ENCODE results near the gene SLAMF9.
A peak's percentile ranks its signal among the peaks of the same experiment; 100 is the strongest.

Gene SLAMF9

GRCh38 chr1:159949123-159949522 is 4.9 kb downstream of the SLAMF9 start:
- Histone ChIP-seq H3K9me3 (ENCODE audit: control insufficient read depth, low read length) (no peaks in the 10 kb centered on the region), H3K36me3 (ENCODE audit: control insufficient read depth, insufficient read depth, low read length) (no peaks in the 10 kb centered on the region), H3K27me3 (ENCODE audit: control insufficient read depth, insufficient read depth, low read length, poor library complexity, severe bottlenecking) (no peaks in the 10 kb centered on the region), H3K4me3 (ENCODE audit: insufficient read depth, low read depth, low read length) (no peak overlapping the region), H3K27ac (ENCODE audit: insufficient read depth, low read depth, low read length, poor library complexity, severe bottlenecking) (no peak overlapping the region), H3K4me1 (ENCODE audit: control insufficient read depth, insufficient read depth, low read length) (peaks cover 17% of the 10 kb centered on the region)
- WGBS, 2 experiments: 93% methylated on average over 6 of the region's 6 CpGs

- no peaks in the 10 kb centered on the region for H3K9me3 ChIP-seq (ENCODE audit: control insufficient read depth, low read length)
- H3K4me1 ChIP-seq (ENCODE audit: control insufficient read depth, insufficient read depth, low read length): peaks cover 25% of the 10 kb centered on the region
- H3K36me3 ChIP-seq (ENCODE audit: control insufficient read depth, insufficient read depth, low read length): no peaks in the 10 kb centered on the region
- no peak overlapping the region for H3K27ac ChIP-seq (ENCODE audit: insufficient read depth, low read depth, low read length, poor library complexity, severe bottlenecking)
- WGBS, 2 experiments: 76 to 81% methylated on average over 1 of the region's 1 CpG
- H3K4me3 ChIP-seq (ENCODE audit: insufficient read depth, low read depth, low read length): no peak overlapping the region
- no peaks in the 10 kb centered on the region for H3K27me3 ChIP-seq (ENCODE audit: control insufficient read depth, insufficient read depth, low read length, poor library complexity, severe bottlenecking)
Observed at GRCh38 chr1:159947942-159948341, 6.1 kb downstream of the SLAMF9 start.

- no peaks in the 10 kb centered on the region for H3K9me3 ChIP-seq (ENCODE audit: control insufficient read depth, low read length)
- no peak overlapping the region for H3K27ac ChIP-seq (ENCODE audit: insufficient read depth, low read depth, low read length, poor library complexity, severe bottlenecking)
- no peaks in the 10 kb centered on the region for H3K27me3 ChIP-seq (ENCODE audit: control insufficient read depth, insufficient read depth, low read length, poor library complexity, severe bottlenecking)
- peaks cover 39% of the 10 kb centered on the region for H3K4me1 ChIP-seq (ENCODE audit: control insufficient read depth, insufficient read depth, low read length)
- peak overlapping the region; percentile 53 for H3K4me3 ChIP-seq (ENCODE audit: insufficient read depth, low read depth, low read length)
- no peaks in the 10 kb centered on the region for H3K36me3 ChIP-seq (ENCODE audit: control insufficient read depth, insufficient read depth, low read length)
- 54 to 58% methylated on average over 9 of the region's 9 CpGs for WGBS, 2 experiments
Observed at GRCh38 chr1:159946242-159947187, 7.5 kb downstream of the SLAMF9 start.

GRCh38 chr1:159945483-159946241 is 8.4 kb downstream of the SLAMF9 start, which contains the start of gene IGSF9:
Gene IGSF9, minus strand, starts transcription at chr1:159945613. Its CDS starts 2,159 bp downstream, at chr1:159943454.
- no peaks in the 10 kb centered on the region for H3K9me3 ChIP-seq (ENCODE audit: control insufficient read depth, low read length)
- H3K36me3 ChIP-seq (ENCODE audit: control insufficient read depth, insufficient read depth, low read length): no peaks in the 10 kb centered on the region
- H3K27me3 ChIP-seq (ENCODE audit: control insufficient read depth, insufficient read depth, low read length, poor library complexity, severe bottlenecking): no peaks in the 10 kb centered on the region
- H3K4me1 ChIP-seq (ENCODE audit: control insufficient read depth, insufficient read depth, low read length): peaks cover 48% of the 10 kb centered on the region
- H3K27ac ChIP-seq (ENCODE audit: insufficient read depth, low read depth, low read length, poor library complexity, severe bottlenecking): no peak within 1 kb of the TSS
- WGBS, 2 experiments: 1% methylated on average over 58 of the region's 58 CpGs
- H3K4me3 ChIP-seq (ENCODE audit: insufficient read depth, low read depth, low read length): peak within 1 kb of the TSS; percentile 53

- Histone ChIP-seq H3K27ac (ENCODE audit: insufficient read depth, low read depth, low read length, poor library complexity, severe bottlenecking) (no peak overlapping the region), H3K36me3 (ENCODE audit: control insufficient read depth, insufficient read depth, low read length) (peaks cover 3% of the 10 kb centered on the region), H3K9me3 (ENCODE audit: control insufficient read depth, low read length) (no peaks in the 10 kb centered on the region), H3K4me3 (ENCODE audit: insufficient read depth, low read depth, low read length) (peak overlapping the region; percentile 53), H3K4me1 (ENCODE audit: control insufficient read depth, insufficient read depth, low read length) (peaks cover 53% of the 10 kb centered on the region), H3K27me3 (ENCODE audit: control insufficient read depth, insufficient read depth, low read length, poor library complexity, severe bottlenecking) (no peaks in the 10 kb centered on the region)
- WGBS, 2 experiments: 18% methylated on average over 11 of the region's 11 CpGs
Observed at GRCh38 chr1:159944623-159945455, 9.2 kb downstream of the SLAMF9 start.

GRCh38 chr1:159943908-159944622 is 10.0 kb downstream of the SLAMF9 start:
- 89 to 95% methylated on average over 9 of the region's 9 CpGs for WGBS, 2 experiments
- H3K4me3 ChIP-seq (ENCODE audit: insufficient read depth, low read depth, low read length): peak overlapping the region; percentile 53

GRCh38 chr1:159943278-159943640 is 10.8 kb downstream of the SLAMF9 start:
- WGBS, 2 experiments: 75 to 77% methylated on average over 5 of the region's 5 CpGs
- peaks cover 55% of the 10 kb centered on the region for H3K4me1 ChIP-seq (ENCODE audit: control insufficient read depth, insufficient read depth, low read length)
- H3K27ac ChIP-seq (ENCODE audit: insufficient read depth, low read depth, low read length, poor library complexity, severe bottlenecking): no peak overlapping the region
- H3K27me3 ChIP-seq (ENCODE audit: control insufficient read depth, insufficient read depth, low read length, poor library complexity, severe bottlenecking): no peaks in the 10 kb centered on the region
- H3K4me3 ChIP-seq (ENCODE audit: insufficient read depth, low read depth, low read length): no peak overlapping the region
- peaks cover 3% of the 10 kb centered on the region for H3K36me3 ChIP-seq (ENCODE audit: control insufficient read depth, insufficient read depth, low read length)
- H3K9me3 ChIP-seq (ENCODE audit: control insufficient read depth, low read length): no peaks in the 10 kb centered on the region

More at GRCh38 chr1:159943908-159944622, 10.0 kb downstream of the SLAMF9 start:
- no peaks in the 10 kb centered on the region for H3K9me3 ChIP-seq (ENCODE audit: control insufficient read depth, low read length)
- no peaks in the 10 kb centered on the region for H3K27me3 ChIP-seq (ENCODE audit: control insufficient read depth, insufficient read depth, low read length, poor library complexity, severe bottlenecking)
- H3K36me3 ChIP-seq (ENCODE audit: control insufficient read depth, insufficient read depth, low read length): peaks cover 3% of the 10 kb centered on the region
- H3K27ac ChIP-seq (ENCODE audit: insufficient read depth, low read depth, low read length, poor library complexity, severe bottlenecking): no peak overlapping the region
- peaks cover 51% of the 10 kb centered on the region for H3K4me1 ChIP-seq (ENCODE audit: control insufficient read depth, insufficient read depth, low read length)

- Histone ChIP-seq H3K4me1 (ENCODE audit: control insufficient read depth, insufficient read depth, low read length) (peaks cover 59% of the 10 kb centered on the region), H3K36me3 (ENCODE audit: control insufficient read depth, insufficient read depth, low read length) (peaks cover 3% of the 10 kb centered on the region), H3K4me3 (ENCODE audit: insufficient read depth, low read depth, low read length) (no peak overlapping the region), H3K27ac (ENCODE audit: insufficient read depth, low read depth, low read length, poor library complexity, severe bottlenecking) (no peak overlapping the region), H3K27me3 (ENCODE audit: control insufficient read depth, insufficient read depth, low read length, poor library complexity, severe bottlenecking) (no peaks in the 10 kb centered on the region), H3K9me3 (ENCODE audit: control insufficient read depth, low read length) (no peaks in the 10 kb centered on the region)
- 90 to 93% methylated on average over 15 of the region's 15 CpGs for WGBS, 2 experiments
Observed at GRCh38 chr1:159942632-159943277, 11.3 kb downstream of the SLAMF9 start.
